B cell (primary cell): ENCODE results near the gene MOXD1. TPM values are rescaled to one million over a fixed set of nuclear protein-coding genes. Genes with fewer than 3 reads are reported as not detected.

Source experiments
- ATAC-seq: fragments of 200-7000 bp; cut with Tn5 transposase; one replicate; pipeline ENCODE4 v1.10.0; 2021; ENCODE audit warnings: low read depth, mild to moderate bottlenecking, moderate number of reproducible peaks, moderate library complexity
- CTCF ChIA-PET: fragments of 350-600 bp; sonication (Branson Sonifier 250); formaldehyde crosslinking; loops from one replicate; lab custom pipeline; 2021; ENCODE audit warnings: antibody characterized with exemption, inconsistent platforms; lab: Charles Lee
- POLR2A ChIA-PET: fragments of 350-600 bp; sonication (Branson Sonifier 250); formaldehyde crosslinking; loops from one replicate; lab custom pipeline; 2021; ENCODE audit warnings: antibody characterized with exemption; lab: Charles Lee
- DNase-seq: peaks from one replicate; pipeline ENCODE4 v3.0.0; 2013
- H2AFZ ChIP-seq: 2 replicates; pipeline ENCODE4 v1.6.1; 2012; ENCODE audit warnings: mild to moderate bottlenecking, low read depth, low read length; ENCODE audit not compliant: insufficient read depth, poor library complexity, severe bottlenecking
- H3K27ac ChIP-seq, 2 donors: 1 replicate in 1 of 2; 2 replicates in 1 of 2; pipeline ENCODE4 v1.5.1; 2012 to 2013; ENCODE audit warnings: low read length in 2 of 2, mild to moderate bottlenecking in 2 of 2, moderate library complexity in 1 of 2
- H3K27me3 ChIP-seq, 4 experiments: fragments of 200-600 bp in 1 of 4; sonication (generic) in 1 of 4; replicated peaks in 1 of 4; 1 replicate in 2 of 4; 2 replicates in 2 of 4; pipeline versions ENCODE4 v1.6.1 to v1.7.0; 2013 to 2016; ENCODE audit warnings: low read length in 3 of 4, mild to moderate bottlenecking in 2 of 4, mixed read lengths in 1 of 4, moderate library complexity in 1 of 4; ENCODE audit not compliant: insufficient read depth in 4 of 4, control insufficient read depth in 3 of 4; ENCODE audit errors: control extremely low read depth in 1 of 4
- H3K36me3 ChIP-seq, 2 experiments: replicated peaks in 1 of 2; 1 replicate in 1 of 2; 2 replicates in 1 of 2; pipeline versions ENCODE4 v1.6.1 to v1.7.1; 2013; ENCODE audit warnings: low read length in 1 of 2; ENCODE audit not compliant: insufficient read depth in 2 of 2, control insufficient read depth in 1 of 2; ENCODE audit errors: control extremely low read depth in 1 of 2, extremely low read depth in 1 of 2
- H3K4me1 ChIP-seq, 2 donors: fragments of 200-600 bp in 1 of 2; sonication (generic) in 1 of 2; 1 replicate in 1 of 2; 2 replicates in 1 of 2; pipeline versions ENCODE4 v1.5.1 to v1.6.1; 2013 to 2017; ENCODE audit warnings: low read length in 2 of 2; ENCODE audit not compliant: control insufficient read depth in 2 of 2, insufficient read depth in 2 of 2
- H3K4me2 ChIP-seq: replicated peaks from 2 replicates; pipeline ENCODE3; 2012; ENCODE audit warnings: mild to moderate bottlenecking, low read depth, low read length; ENCODE audit not compliant: poor library complexity, severe bottlenecking
- H3K4me3 ChIP-seq, 5 experiments: fragments of 200-600 bp in 1 of 5; sonication (generic) in 1 of 5; 1 replicate in 3 of 5; 2 replicates in 2 of 5; pipeline versions ENCODE4 v1.5.1 to v1.7.0; 2011 to 2016; ENCODE audit warnings: low read length in 4 of 5, mild to moderate bottlenecking in 4 of 5, low read depth in 2 of 5, control low read depth in 1 of 5, moderate library complexity in 1 of 5; ENCODE audit not compliant: insufficient read depth in 1 of 5; ENCODE audit errors: control extremely low read depth in 1 of 5, extremely low read depth in 1 of 5
- H3K79me2 ChIP-seq: fragments of 200-600 bp; sonication (generic); one replicate; pipeline ENCODE4 v1.6.0; 2016; ENCODE audit warnings: low read length; ENCODE audit not compliant: control insufficient read depth, insufficient read depth
- H3K9ac ChIP-seq: fragments of 200-600 bp; sonication (generic); 2 replicates; pipeline ENCODE4 v1.6.1; 2017; ENCODE audit warnings: mild to moderate bottlenecking, low read length, moderate library complexity
- H3K9me3 ChIP-seq, 3 donors: one replicate each; pipeline versions ENCODE4 v1.6.1 to v1.7.1; 2013; ENCODE audit warnings: low read length in 2 of 3; ENCODE audit not compliant: control insufficient read depth in 2 of 3, insufficient read depth in 1 of 3; ENCODE audit errors: control extremely low read depth in 1 of 3
- H4K20me1 ChIP-seq: 2 replicates; pipeline ENCODE4 v1.6.0; 2012; ENCODE audit warnings: mild to moderate bottlenecking, low read length; ENCODE audit not compliant: insufficient read depth, control insufficient read depth, poor library complexity, severe bottlenecking
- H3K27ac Mint-ChIP-seq: one replicate; pipeline ENCODE4 v1.8.0; 2021; ENCODE audit warnings: mixed read lengths
- H3K27me3 Mint-ChIP-seq: one replicate; pipeline ENCODE4 v1.8.0; 2021; ENCODE audit warnings: mixed read lengths
- H3K4me1 Mint-ChIP-seq: one replicate; pipeline ENCODE4 v1.8.0; 2021; ENCODE audit warnings: mixed read lengths
- H3K4me3 Mint-ChIP-seq: one replicate; pipeline ENCODE4 v1.8.0; 2021; ENCODE audit warnings: mixed read lengths
- H3K9me3 Mint-ChIP-seq: one replicate; pipeline ENCODE4 v1.8.0; 2022; ENCODE audit warnings: mixed read lengths; ENCODE audit not compliant: insufficient read depth
- CTCF ChIP-seq: fragments of 200-600 bp; IDR thresholded peaks from one replicate; pipeline ENCODE4 v1.8.0; 2022; ENCODE audit warnings: antibody characterized with exemption, mild to moderate bottlenecking
- EZH2 ChIP-seq: IDR thresholded peaks from 2 replicates; pipeline ENCODE4 v1.6.1; 2012; ENCODE audit warnings: borderline replicate concordance, low read depth, mild to moderate bottlenecking, moderate library complexity, low read length; ENCODE audit not compliant: insufficient read depth, poor library complexity, severe bottlenecking
- WGBS: methylation state at CpG from one replicate; pipeline ENCODE4 v1.1.5; 2013; ENCODE audit warnings: missing lambda C conversion rate; ENCODE audit not compliant: insufficient coverage; 5-methylcytosine and 5-hydroxymethylcytosine counted together
- intact Hi-C: fragments of 100-400 bp; cut with micrococcal nuclease; formaldehyde crosslinking; loops from one replicate; pipeline ENCODE4 v1.10.0; 2022
- polyA plus RNA-seq: library from polyadenylated mRNA; depleted of rRNA; stranded (reverse); fragments of >200 nt; gene quantifications from 2 replicates; pipeline ENCODE4 v1.2.3, GENCODE V29; 2012
- total RNA-seq, 2 donors: library from RNA; stranded (reverse); fragments of 120-200 nt in 1 of 2; gene quantifications; 1 replicate in 1 of 2; 2 replicates in 1 of 2; pipeline versions ENCODE4 v1.2.3 to v1.2.4, GENCODE V29; 2013 to 2022

Gene MOXD1
- total and polyA plus RNA-seq, 2 donors (not counting 1 experiment from before 2014, with no cell fraction given) = 1.5 to 7.0 TPM

- Histone ChIP-seq H3K4me3 (no peak overlapping the region), H3K27me3 (no peaks in the 10 kb centered on the region), H3K4me2 (no peak overlapping the region), H4K20me1 (no peaks in the 10 kb centered on the region), H3K79me2 (no peaks in the 10 kb centered on the region), H3K9me3 (peaks cover 0 to 25% (median 6%) of the 10 kb centered on the region in 3 donors), H3K4me1 (peaks cover 0 to 6% of the 10 kb centered on the region in 2 donors), H3K36me3 (no peaks in the 10 kb centered on the region), H3K9ac (no peak overlapping the region), H3K27ac (no peak overlapping the region), H2AFZ (no peak overlapping the region)
- CTCF ChIA-PET = interaction anchor here (0.6 to 0.9 kb wide), 2 partner anchors 32 to 163 kb away, joined by 3 read pairs; no protein-coding TSS in a partner anchor
- POLR2A ChIA-PET = no interaction called here
- peaks cover 5% of the 10 kb centered on the region for H3K4me1 Mint-ChIP-seq
- ATAC-seq (no peak), DNase-seq (no peak)
- no peak for TF ChIP-seq CTCF
- TF ChIP-seq EZH2 = no peak
- H3K27me3 Mint-ChIP-seq = no peaks in the 10 kb centered on the region
- no peak overlapping the region for H3K27ac Mint-ChIP-seq
- H3K9me3 Mint-ChIP-seq = peaks cover 12% of the 10 kb centered on the region
- no peak overlapping the region for H3K4me3 Mint-ChIP-seq
- intact Hi-C loops = no loop called here
Measured at GRCh38 chr6:132320007-132320406, 81.3 kb downstream of the MOXD1 start.

- DNase-seq (no peak), ATAC-seq (no peak)
- H3K27ac ChIP-seq = no peak overlapping the region
- H3K79me2 ChIP-seq = no peaks in the 10 kb centered on the region
- no CpG with 5 or more reads among the region's 1 CpG for WGBS
- H3K4me3 Mint-ChIP-seq = no peak overlapping the region
- peaks cover 0 to 2% of the 10 kb centered on the region in 2 experiments for H3K36me3 ChIP-seq
- H3K9me3 ChIP-seq = peaks cover 0 to 26% (median 8%) of the 10 kb centered on the region in 3 donors
- TF ChIP-seq CTCF (no peak), EZH2 (no peak)
- H3K4me3 ChIP-seq = no peak overlapping the region
- no peaks in the 10 kb centered on the region for H3K27me3 ChIP-seq
- H3K4me1 ChIP-seq = peaks cover 4 to 6% of the 10 kb centered on the region in 2 donors
- H3K4me2 ChIP-seq = no peak overlapping the region
- H4K20me1 ChIP-seq = no peaks in the 10 kb centered on the region
- ChIA-PET POLR2A (no interaction called here), CTCF (interaction anchor here (0.7 to 1.4 kb wide), 5 partner anchors 19 to 167 kb away, joined by 3 to 4 read pairs (median 3); no protein-coding TSS in a partner anchor)
- intact Hi-C loops = no loop called here
- peaks cover 4% of the 10 kb centered on the region for H3K4me1 Mint-ChIP-seq
- peaks cover 14% of the 10 kb centered on the region for H3K9me3 Mint-ChIP-seq
- H3K27ac Mint-ChIP-seq = no peak overlapping the region
- no peak overlapping the region for H2AFZ ChIP-seq
- no peaks in the 10 kb centered on the region for H3K27me3 Mint-ChIP-seq
- H3K9ac ChIP-seq = no peak overlapping the region
Measured at GRCh38 chr6:132316970-132317369, 84.3 kb downstream of the MOXD1 start.
